Activated naive CD4-positive, alpha-beta T cell treated with anti-CD3 and anti-CD28 coated beads for 36 hours (primary cell): Measurements from ENCODE around the gene CADPS. TPM values are rescaled to one million over a fixed set of nuclear protein-coding genes. Genes with fewer than 3 reads are reported as not detected.

Experiments
- CTCF ChIA-PET: fragments of 350-600 bp; sonication (Branson Sonifier 250); formaldehyde crosslinking; loops from one replicate; lab custom pipeline; 2021; ENCODE audit warnings: antibody characterized with exemption; lab: Charles Lee
- DNase-seq: peaks from one replicate; pipeline ENCODE4 v3.0.0-alpha.2; 2020
- H3K27ac Mint-ChIP-seq: one replicate; pipeline ENCODE4 v1.8.0; 2021; ENCODE audit warnings: mild to moderate bottlenecking, mixed read lengths
- H3K27me3 Mint-ChIP-seq: one replicate; pipeline ENCODE4 v1.8.0; 2021; ENCODE audit warnings: low read depth, mixed read lengths
- H3K36me3 Mint-ChIP-seq: one replicate; pipeline ENCODE4 v1.8.0; 2021; ENCODE audit warnings: low read depth, mixed read lengths
- H3K4me1 Mint-ChIP-seq: one replicate; pipeline ENCODE4 v1.8.0; 2021; ENCODE audit warnings: low read depth, mixed read lengths
- H3K4me3 Mint-ChIP-seq: one replicate; pipeline ENCODE4 v1.8.0; 2021; ENCODE audit warnings: mild to moderate bottlenecking, moderate library complexity, mixed read lengths
- H3K9me3 Mint-ChIP-seq: one replicate; pipeline ENCODE4 v1.8.0; 2021; ENCODE audit warnings: mixed read lengths
- intact Hi-C: fragments of 100-400 bp; cut with micrococcal nuclease; formaldehyde crosslinking; loops from one replicate; pipeline ENCODE4 v1.15.1; 2023
- total RNA-seq, 2 experiments: library from RNA; stranded (reverse); gene quantifications; one replicate each; pipeline ENCODE4 v1.2.3, GENCODE V29; 2021

The CADPS gene
- total RNA-seq, 2 experiments from 2014 or later = not detected

- no peaks in the 10 kb centered on the region for H3K36me3 Mint-ChIP-seq
- no peak overlapping the region for H3K4me3 Mint-ChIP-seq
- intact Hi-C loops = no loop called here
- peaks cover 2% of the 10 kb centered on the region for H3K27me3 Mint-ChIP-seq
- no peaks in the 10 kb centered on the region for H3K4me1 Mint-ChIP-seq
- no peak for DNase-seq
- CTCF ChIA-PET = no interaction called here
- no peaks in the 10 kb centered on the region for H3K9me3 Mint-ChIP-seq
- no peak overlapping the region for H3K27ac Mint-ChIP-seq
Observed at GRCh38 chr3:62467966-62468722, 407.1 kb downstream of the CADPS start.

GRCh38 chr3:62462788-62463187 is 412.4 kb downstream of the CADPS start:
- Mint-ChIP-seq H3K36me3 (no peaks in the 10 kb centered on the region), H3K4me1 (no peaks in the 10 kb centered on the region), H3K27ac (no peak overlapping the region), H3K9me3 (no peaks in the 10 kb centered on the region), H3K27me3 (no peaks in the 10 kb centered on the region), H3K4me3 (no peak overlapping the region)
- CTCF ChIA-PET = interaction anchor here (1.6 kb wide), 1 partner anchor 11 kb away, joined by 3 read pairs; no protein-coding TSS in a partner anchor
- no peak for DNase-seq
- intact Hi-C loops = no loop called here

- H3K4me3 Mint-ChIP-seq = no peak overlapping the region
- H3K9me3 Mint-ChIP-seq = peaks cover 4% of the 10 kb centered on the region
- CTCF ChIA-PET = interaction anchor here (0.6 to 1.6 kb wide), 2 partner anchors 10 to 24 kb away, joined by 3 read pairs; no protein-coding TSS in a partner anchor
- intact Hi-C loops = no loop called here
- H3K4me1 Mint-ChIP-seq = no peaks in the 10 kb centered on the region
- H3K36me3 Mint-ChIP-seq = no peaks in the 10 kb centered on the region
- no peak overlapping the region for H3K27ac Mint-ChIP-seq
- DNase-seq = no peak
- no peaks in the 10 kb centered on the region for H3K27me3 Mint-ChIP-seq
Observed at GRCh38 chr3:62462104-62462762, 413.0 kb downstream of the CADPS start.

GRCh38 chr3:62454916-62455315 is 420.3 kb downstream of the CADPS start:
- intact Hi-C loops = no loop called here
- DNase-seq = no peak
- H3K27ac Mint-ChIP-seq = no peak overlapping the region
- H3K4me1 Mint-ChIP-seq = peaks cover 11% of the 10 kb centered on the region
- H3K9me3 Mint-ChIP-seq = peaks cover 4% of the 10 kb centered on the region
- H3K4me3 Mint-ChIP-seq = no peak overlapping the region
- H3K27me3 Mint-ChIP-seq = no peaks in the 10 kb centered on the region
- CTCF ChIA-PET = no interaction called here
- H3K36me3 Mint-ChIP-seq = no peaks in the 10 kb centered on the region

- peaks cover 4% of the 10 kb centered on the region for H3K9me3 Mint-ChIP-seq
- CTCF ChIA-PET = interaction anchor here (0.7 kb wide), 1 partner anchor 151 kb away, joined by 3 read pairs; no protein-coding TSS in a partner anchor
- H3K4me1 Mint-ChIP-seq = peaks cover 11% of the 10 kb centered on the region
- no peak overlapping the region for H3K4me3 Mint-ChIP-seq
- DNase-seq = no peak
- intact Hi-C loops = no loop called here
- no peaks in the 10 kb centered on the region for H3K27me3 Mint-ChIP-seq
- H3K36me3 Mint-ChIP-seq = no peaks in the 10 kb centered on the region
- no peak overlapping the region for H3K27ac Mint-ChIP-seq
Observed at GRCh38 chr3:62453448-62453847, 421.8 kb downstream of the CADPS start.

GRCh38 chr3:62451211-62451887 is 423.9 kb downstream of the CADPS start:
- intact Hi-C loops = no loop called here
- Mint-ChIP-seq H3K27me3 (no peaks in the 10 kb centered on the region), H3K27ac (no peak overlapping the region), H3K4me1 (peaks cover 19% of the 10 kb centered on the region), H3K9me3 (no peaks in the 10 kb centered on the region), H3K36me3 (no peaks in the 10 kb centered on the region), H3K4me3 (no peak overlapping the region)
- CTCF ChIA-PET = interaction anchor here (1.1 kb wide), 1 partner anchor 11 kb away, joined by 3 read pairs; no protein-coding TSS in a partner anchor
- DNase-seq = no peak

- peaks cover 29% of the 10 kb centered on the region for H3K4me1 Mint-ChIP-seq
- H3K9me3 Mint-ChIP-seq = no peaks in the 10 kb centered on the region
- no peak overlapping the region for H3K27ac Mint-ChIP-seq
- no peak overlapping the region for H3K4me3 Mint-ChIP-seq
- intact Hi-C loops = no loop called here
- CTCF ChIA-PET = no interaction called here
- H3K27me3 Mint-ChIP-seq = no peaks in the 10 kb centered on the region
- no peak for DNase-seq
- no peaks in the 10 kb centered on the region for H3K36me3 Mint-ChIP-seq
Observed at GRCh38 chr3:62446337-62446940, 428.8 kb downstream of the CADPS start.

- intact Hi-C loops = no loop called here
- H3K36me3 Mint-ChIP-seq = no peaks in the 10 kb centered on the region
Observed at GRCh38 chr3:62445275-62445674, 429.9 kb downstream of the CADPS start.

GRCh38 chr3:62439978-62440377 is 435.2 kb downstream of the CADPS start:
- Mint-ChIP-seq H3K36me3 (no peaks in the 10 kb centered on the region), H3K27me3 (peaks cover 2% of the 10 kb centered on the region), H3K4me3 (no peak overlapping the region), H3K27ac (no peak overlapping the region), H3K9me3 (no peaks in the 10 kb centered on the region), H3K4me1 (peaks cover 6% of the 10 kb centered on the region)
- intact Hi-C loops = no loop called here
- CTCF ChIA-PET = no interaction called here
- DNase-seq = no peak

More at GRCh38 chr3:62445275-62445674, 429.9 kb downstream of the CADPS start:
- peak; percentile 5 for DNase-seq
- Mint-ChIP-seq H3K27me3 (no peaks in the 10 kb centered on the region), H3K9me3 (no peaks in the 10 kb centered on the region), H3K27ac (no peak overlapping the region), H3K4me3 (no peak overlapping the region), H3K4me1 (peaks cover 26% of the 10 kb centered on the region)
- CTCF ChIA-PET = no interaction called here

GRCh38 chr3:62439176-62439813 is 435.9 kb downstream of the CADPS start:
- no peak overlapping the region for H3K4me3 Mint-ChIP-seq
- peaks cover 2% of the 10 kb centered on the region for H3K4me1 Mint-ChIP-seq
- H3K36me3 Mint-ChIP-seq = no peaks in the 10 kb centered on the region
- peaks cover 6% of the 10 kb centered on the region for H3K27me3 Mint-ChIP-seq
- H3K27ac Mint-ChIP-seq = no peak overlapping the region
- intact Hi-C loops = no loop called here
- DNase-seq = no peak
- CTCF ChIA-PET = interaction anchor here (0.6 kb wide), 1 partner anchor 15 kb away, joined by 3 read pairs; no protein-coding TSS in a partner anchor
- H3K9me3 Mint-ChIP-seq = no peaks in the 10 kb centered on the region

- CTCF ChIA-PET = no interaction called here
- H3K27ac Mint-ChIP-seq = no peak overlapping the region
- DNase-seq = no peak
- H3K36me3 Mint-ChIP-seq = no peaks in the 10 kb centered on the region
- no peaks in the 10 kb centered on the region for H3K4me1 Mint-ChIP-seq
- no peak overlapping the region for H3K4me3 Mint-ChIP-seq
- peaks cover 7% of the 10 kb centered on the region for H3K27me3 Mint-ChIP-seq
- intact Hi-C loops = no loop called here
- H3K9me3 Mint-ChIP-seq = no peaks in the 10 kb centered on the region
Observed at GRCh38 chr3:62436785-62437184, 438.4 kb downstream of the CADPS start.

- Mint-ChIP-seq H3K4me3 (no peak overlapping the region), H3K27me3 (peaks cover 7% of the 10 kb centered on the region), H3K4me1 (no peaks in the 10 kb centered on the region), H3K9me3 (no peaks in the 10 kb centered on the region), H3K27ac (no peak overlapping the region), H3K36me3 (no peaks in the 10 kb centered on the region)
- CTCF ChIA-PET = no interaction called here
- DNase-seq = no peak
- intact Hi-C loops = no loop called here
Observed at GRCh38 chr3:62433396-62433795, 441.8 kb downstream of the CADPS start.
